ENCODE data around the gene KCNC3.

KCNC3 gene

GRCh38 chr19:50327461-50328223, 1.5 kb downstream of the KCNC3 start:
- H3K27ac ChIP-seq = peak overlapping the region; percentile 80
- TF ChIP-seq, protein P1, sequence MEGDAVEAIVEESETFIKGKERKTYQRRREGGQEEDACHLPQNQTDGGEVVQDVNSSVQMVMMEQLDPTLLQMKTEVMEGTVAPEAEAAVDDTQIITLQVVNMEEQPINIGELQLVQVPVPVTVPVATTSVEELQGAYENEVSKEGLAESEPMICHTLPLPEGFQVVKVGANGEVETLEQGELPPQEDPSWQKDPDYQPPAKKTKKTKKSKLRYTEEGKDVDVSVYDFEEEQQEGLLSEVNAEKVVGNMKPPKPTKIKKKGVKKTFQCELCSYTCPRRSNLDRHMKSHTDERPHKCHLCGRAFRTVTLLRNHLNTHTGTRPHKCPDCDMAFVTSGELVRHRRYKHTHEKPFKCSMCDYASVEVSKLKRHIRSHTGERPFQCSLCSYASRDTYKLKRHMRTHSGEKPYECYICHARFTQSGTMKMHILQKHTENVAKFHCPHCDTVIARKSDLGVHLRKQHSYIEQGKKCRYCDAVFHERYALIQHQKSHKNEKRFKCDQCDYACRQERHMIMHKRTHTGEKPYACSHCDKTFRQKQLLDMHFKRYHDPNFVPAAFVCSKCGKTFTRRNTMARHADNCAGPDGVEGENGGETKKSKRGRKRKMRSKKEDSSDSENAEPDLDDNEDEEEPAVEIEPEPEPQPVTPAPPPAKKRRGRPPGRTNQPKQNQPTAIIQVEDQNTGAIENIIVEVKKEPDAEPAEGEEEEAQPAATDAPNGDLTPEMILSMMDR (IDR thresholded peaks at IDR 0.05) = no peak
- TF ChIP-seq ZFX (IDR thresholded peaks at IDR 0.05; ENCODE audit: borderline replicate concordance) = no peak

- TF ChIP-seq, protein P1 (IDR thresholded peaks at IDR 0.05) = no peak
- TF ChIP-seq ZFX (IDR thresholded peaks at IDR 0.05; ENCODE audit: borderline replicate concordance) = no peak
Observed at GRCh38 chr19:50327013-50327412, 2.2 kb downstream of the KCNC3 start.

DNA sequence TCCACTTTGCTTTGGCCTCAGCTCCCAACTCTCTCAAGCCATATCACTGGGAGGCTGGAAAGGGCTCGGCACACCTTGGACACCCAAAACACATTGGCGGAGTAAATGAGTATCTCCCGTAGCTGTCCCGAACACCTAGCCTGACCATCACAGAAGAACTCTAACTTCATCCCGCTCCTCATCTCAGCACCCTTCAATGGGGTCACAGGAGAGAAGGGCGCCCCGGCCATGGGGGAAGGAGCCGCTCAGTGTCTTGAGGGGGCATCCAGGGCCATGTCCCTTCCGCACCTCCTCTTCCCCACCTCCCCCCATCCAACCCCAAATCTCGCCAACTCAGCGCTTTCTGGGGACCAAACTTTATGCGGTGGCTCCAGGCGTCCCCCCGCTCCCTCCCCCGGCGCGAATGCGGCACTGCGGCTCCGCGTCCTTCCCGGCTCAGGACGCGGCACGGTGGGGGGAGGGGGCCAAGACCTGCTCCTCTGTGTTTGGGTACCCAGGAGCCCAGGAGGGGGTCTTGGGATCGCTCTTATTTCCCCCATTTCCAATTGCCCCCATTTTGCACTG, 3.0 kb downstream of the KCNC3 start:
- peak overlapping the region; percentile 64 for H3K27ac ChIP-seq
- TF ChIP-seq, protein P1 (IDR thresholded peaks at IDR 0.05) = no peak
- no peak for TF ChIP-seq ZFX (IDR thresholded peaks at IDR 0.05; ENCODE audit: borderline replicate concordance)

More at GRCh38 chr19:50327013-50327412, 2.2 kb downstream of the KCNC3 start:
- H3K27ac ChIP-seq = peak overlapping the region; percentile 64; the same call in 1 of the 2 replicates

GRCh38 chr19:50325310-50326100, 3.7 kb downstream of the KCNC3 start:
- no peak for TF ChIP-seq ZFX (IDR thresholded peaks at IDR 0.05; ENCODE audit: borderline replicate concordance)
- TF ChIP-seq, protein P1 (IDR thresholded peaks at IDR 0.05) = no peak

GRCh38 chr19:50324331-50324730, 4.8 kb downstream of the KCNC3 start:
- peak overlapping the region; percentile 64; the same call in 1 of the 2 replicates for H3K27ac ChIP-seq
- TF ChIP-seq ZFX (IDR thresholded peaks at IDR 0.05; ENCODE audit: borderline replicate concordance) = no peak
- TF ChIP-seq, protein P1 (IDR thresholded peaks at IDR 0.05) = no peak

More at GRCh38 chr19:50325310-50326100, 3.7 kb downstream of the KCNC3 start:
- H3K27ac ChIP-seq = peak overlapping the region; percentile 64

DNA sequence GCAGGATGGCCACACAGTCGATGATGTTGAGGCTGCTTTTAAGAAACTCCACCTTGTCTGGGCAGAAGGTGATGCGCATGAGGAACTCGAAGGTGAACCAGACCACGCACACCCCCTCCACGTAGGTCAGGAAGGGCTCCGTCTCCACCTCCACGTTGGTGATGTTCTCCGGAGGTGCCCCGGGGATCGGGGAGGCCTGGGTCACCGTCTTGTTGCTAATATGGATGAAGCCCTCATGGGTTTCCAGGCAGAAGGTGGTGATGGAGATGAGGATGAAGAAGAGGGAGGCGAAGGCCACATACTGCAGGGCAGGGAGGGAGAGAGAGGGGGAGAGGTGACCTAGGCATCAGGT, 5.4 kb downstream of the KCNC3 start:
- TF ChIP-seq, protein P1 (IDR thresholded peaks at IDR 0.05) = no peak
- TF ChIP-seq ZFX (IDR thresholded peaks at IDR 0.05; ENCODE audit: borderline replicate concordance) = no peak
- H3K27ac ChIP-seq = no peak overlapping the region
